IPS DF 19.7 (cell line): ENCODE measurements around the gene BRD4.

Experiments
- DNase-seq: peaks from one replicate; pipeline ENCODE4 v3.0.0-alpha.2; 2013; ENCODE audit warnings: low read depth, low spot score

BRD4 gene

DNA sequence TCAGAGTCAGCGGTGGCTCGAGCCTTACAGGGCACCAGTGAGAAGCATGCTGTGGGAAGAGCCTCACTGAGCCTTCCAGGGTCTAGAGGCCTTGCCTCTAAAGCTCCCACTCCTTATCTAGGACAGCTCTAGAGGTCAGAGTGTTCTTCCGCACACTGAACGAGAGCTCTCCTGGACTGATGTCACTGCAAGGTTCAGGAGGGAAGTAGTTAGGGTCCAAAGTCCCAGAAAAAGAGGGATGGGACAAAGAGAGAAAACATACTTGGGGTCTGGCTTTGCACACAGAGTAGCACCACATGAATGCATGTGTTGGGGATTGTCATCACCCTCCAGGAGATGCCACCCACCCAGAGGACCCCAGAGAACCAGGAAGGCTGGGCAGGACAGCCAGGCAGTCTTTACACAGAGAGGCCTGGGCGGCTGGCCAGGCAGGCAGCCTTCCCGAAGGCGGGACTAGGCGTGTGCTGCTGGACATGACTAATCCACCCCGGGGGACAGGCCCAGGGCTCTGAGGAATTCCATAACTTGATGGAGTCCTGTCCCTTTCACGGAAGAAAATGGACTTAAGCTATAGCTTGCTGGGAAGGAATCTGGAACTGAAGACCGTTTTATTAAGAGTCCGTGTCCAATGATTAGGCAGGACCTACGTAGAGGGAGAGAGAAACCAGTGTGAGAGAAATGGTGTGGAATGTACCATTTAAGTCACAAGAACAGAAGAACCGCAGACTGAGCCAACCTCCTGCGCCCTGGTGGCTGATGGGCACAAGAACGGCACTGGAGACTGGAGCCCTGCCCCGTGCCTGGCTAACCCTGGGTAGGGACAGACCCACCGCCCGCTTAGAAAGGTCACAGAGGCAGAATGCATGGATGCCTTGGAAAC is 83.5 kb downstream of the BRD4 start:
- no peak for DNase-seq

- no peak for DNase-seq
These were observed 84.2 kb downstream of the BRD4 start for GRCh38 chr19:15248106-15248505.

- no peak for DNase-seq
These were observed 85.0 kb downstream of the BRD4 start for GRCh38 chr19:15247107-15248014.

- no peak for DNase-seq
These were observed 86.2 kb downstream of the BRD4 start for GRCh38 chr19:15246198-15246481.

GRCh38 chr19:15245370-15246197 is 86.8 kb downstream of the BRD4 start:
- no peak for DNase-seq

DNA sequence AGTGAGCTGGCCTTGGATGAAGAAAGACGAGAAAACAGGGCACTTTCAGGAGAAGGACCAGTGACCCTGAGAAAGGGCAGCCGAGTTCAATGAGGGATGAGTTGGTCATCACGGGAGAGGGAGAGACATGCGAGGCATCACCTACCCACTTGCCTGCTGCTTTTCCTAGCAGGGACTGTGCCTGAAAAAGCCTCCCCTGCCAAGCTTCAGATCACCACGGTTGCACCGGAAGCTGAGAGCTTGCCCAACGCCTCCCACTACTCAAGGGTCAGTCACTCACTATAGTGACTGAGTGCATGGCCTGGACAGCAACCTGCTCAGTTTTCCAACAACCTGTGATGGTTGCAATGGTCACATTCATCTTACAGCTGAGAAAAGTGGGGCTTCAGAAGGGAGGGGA is 87.5 kb downstream of the BRD4 start:
- no peak for DNase-seq

DNA sequence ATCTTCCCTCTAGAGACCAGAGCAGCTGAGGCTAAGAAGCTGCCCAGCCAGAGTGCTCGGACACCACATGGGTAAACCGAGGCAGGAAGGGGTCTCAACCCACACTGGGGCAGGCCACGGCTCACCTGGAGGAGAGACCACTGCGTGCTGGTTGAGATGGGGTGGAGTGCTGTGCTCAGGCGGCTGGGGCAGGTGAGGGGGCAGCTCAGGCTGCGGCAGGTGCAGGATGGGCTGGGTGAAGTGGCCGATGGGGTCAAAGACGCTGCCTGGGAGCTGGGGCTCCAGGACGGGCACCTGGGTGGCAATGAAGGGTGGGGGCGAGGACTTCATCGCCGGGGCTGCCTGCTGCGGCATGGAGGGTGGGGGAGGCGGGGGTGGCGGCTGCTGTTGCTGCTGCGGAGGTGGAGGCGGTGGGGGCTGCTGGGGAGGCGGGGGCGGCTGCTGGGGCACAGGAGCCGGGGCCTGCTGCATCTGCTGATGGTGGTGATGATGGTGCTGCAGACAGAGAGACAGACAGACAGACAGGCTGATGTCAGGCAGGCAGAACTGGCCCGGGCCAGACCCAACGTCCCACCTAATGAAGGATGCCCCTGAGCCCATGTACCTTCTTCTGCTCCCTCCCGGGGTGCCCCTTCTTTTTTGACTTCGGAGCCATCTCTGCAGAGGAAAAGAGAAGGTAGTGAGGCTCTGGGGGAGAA is 88.1 kb downstream of the BRD4 start:
- DNase-seq, result no peak

- DNase-seq, result no peak
These were observed 88.9 kb downstream of the BRD4 start for GRCh38 chr19:15243236-15243957.

GRCh38 chr19:15241259-15241910 is 91.0 kb downstream of the BRD4 start:
- no peak for DNase-seq

DNA sequence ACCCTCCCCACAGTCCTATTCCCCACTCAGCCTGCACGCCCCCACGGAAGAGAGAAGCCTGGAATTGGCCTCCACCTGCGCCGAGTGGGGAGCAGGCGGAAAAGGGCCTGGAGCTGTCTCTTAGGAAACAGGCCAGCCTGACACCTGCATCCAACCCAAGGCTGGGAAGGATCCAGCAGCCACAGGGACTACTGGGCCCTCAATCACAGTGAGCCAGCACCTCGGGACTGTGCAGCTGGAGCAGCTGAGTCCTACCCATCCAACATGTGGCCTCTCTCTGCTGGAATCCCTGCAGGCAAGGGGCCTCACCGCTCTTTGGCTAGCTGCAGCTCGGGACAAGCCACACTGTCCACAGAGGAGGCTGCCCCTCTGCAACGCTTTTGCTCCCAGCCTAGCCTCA is 91.8 kb downstream of the BRD4 start:
- no peak for DNase-seq

GRCh38 chr19:15239337-15239949 is 92.9 kb downstream of the BRD4 start:
- no peak for DNase-seq

GRCh38 chr19:15238639-15239155 is 93.6 kb downstream of the BRD4 start:
- DNase-seq, result no peak

DNA sequence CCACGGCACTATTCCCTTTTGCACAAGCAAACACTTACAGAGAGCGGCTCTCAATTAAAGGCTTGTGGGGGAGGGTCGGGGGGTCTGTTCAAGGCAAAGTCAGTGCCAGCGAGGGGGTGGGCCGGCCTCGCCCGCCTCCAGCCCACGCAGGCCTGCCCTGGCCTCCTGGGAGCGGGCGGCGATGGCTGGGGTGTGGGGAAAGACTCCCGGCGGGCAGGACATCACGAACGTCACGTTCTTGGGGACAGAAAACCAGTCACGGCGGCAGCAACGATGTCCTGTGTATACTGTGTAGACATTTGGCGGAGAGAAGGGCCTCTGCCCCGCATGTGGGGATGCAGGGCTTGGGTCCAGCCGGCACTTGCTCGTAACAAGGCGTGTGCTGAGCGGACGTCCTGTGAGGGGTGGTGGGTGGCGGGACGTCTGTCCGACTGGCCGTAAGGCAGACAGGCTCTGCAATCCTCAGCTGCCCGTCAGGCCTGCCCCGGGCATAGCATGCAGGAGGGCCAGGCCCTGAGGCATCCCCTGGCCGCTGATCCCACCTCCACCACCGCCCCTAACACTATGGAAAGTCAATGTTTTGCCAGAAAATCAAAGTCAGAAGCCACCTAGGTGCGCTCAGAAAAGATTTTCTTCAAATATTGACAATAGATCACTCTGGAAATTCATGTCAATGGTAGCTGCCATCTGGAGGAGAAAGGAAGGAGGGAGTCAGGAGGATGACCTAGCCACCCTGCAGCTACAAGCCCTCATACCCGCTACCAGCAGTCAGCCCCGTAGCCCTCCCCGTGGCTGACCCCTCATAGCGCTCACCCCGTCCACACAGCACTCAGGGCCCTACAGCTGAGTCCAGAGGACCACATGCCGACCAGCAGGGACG is 94.3 kb downstream of the BRD4 start:
- DNase-seq, result no peak

- DNase-seq, result no peak
These were observed 95.5 kb downstream of the BRD4 start for GRCh38 chr19:15236886-15237285.

- no peak for DNase-seq
These were observed 96.6 kb downstream of the BRD4 start for GRCh38 chr19:15235781-15236180.

DNA sequence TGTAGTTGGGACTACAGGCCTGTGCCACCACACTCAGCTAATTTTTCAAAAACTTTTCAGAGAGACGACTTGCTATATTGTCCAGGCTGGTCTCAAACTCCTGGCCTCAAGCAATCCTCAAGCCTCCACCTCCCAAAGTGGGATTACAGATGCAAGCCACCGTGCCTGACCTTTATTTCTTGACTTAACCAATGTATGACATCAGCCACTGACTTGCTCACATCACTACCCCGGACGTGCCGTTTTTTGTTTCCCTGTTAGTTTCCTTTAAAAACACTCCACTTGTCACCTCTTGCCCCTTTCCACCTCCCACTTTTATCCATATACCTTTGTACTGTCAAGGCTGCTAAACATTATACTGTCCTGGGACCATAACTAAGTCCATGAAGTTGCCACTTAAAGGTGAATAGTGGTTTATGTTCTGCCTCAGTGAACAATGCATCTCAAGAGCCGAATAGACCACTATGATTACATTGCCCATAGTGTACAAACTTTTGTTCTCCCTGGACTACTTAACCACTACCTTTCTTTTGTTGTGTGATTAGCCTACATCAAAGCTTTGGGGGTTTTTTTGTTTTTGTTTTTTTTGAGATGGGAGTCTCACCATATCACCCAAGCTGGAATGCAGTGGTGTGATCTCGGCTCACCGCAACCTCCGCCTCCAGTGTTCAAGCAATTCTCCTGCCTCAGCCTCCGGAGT is 97.8 kb downstream of the BRD4 start:
- DNase-seq, result no peak

DNA sequence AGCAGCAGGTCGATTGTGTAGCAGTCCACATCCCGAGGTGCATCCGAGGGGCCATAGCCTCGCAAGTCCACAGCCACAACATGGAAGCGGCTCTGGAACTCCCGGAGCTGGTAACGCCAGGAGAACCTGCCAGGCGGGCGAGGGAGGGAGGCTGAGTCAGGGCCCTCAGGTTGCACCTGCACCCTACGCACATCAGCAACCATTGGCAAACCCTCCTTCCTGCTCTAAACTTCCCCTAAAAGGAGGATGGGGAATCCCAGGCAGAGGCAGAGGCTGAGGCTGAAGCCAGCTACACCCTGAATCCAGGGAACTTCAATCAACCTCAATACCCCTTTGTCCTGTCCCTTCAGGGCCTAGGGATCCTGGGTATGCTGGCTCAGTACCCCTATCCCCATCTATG is 101.1 kb downstream of the BRD4 start:
- DNase-seq, result no peak

DNA sequence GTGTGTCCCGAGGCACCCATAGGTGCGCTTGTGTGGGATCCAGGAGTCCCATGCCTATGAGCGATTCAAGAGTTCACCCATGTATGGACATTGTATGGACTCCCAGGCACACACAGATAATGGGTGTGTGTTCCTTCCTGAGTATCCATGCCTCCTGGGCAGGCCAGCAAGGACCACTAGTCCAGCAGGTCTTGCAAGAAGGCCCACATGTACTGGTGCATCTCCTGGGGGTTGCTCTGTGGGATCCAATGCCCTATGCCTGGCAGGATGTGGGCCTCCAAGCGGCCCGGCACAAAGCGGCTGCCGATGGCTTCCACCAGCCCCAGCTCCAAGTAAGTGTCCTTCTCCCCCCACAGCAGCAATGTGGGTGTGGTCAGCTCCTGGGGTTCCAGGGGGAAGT is 105.1 kb downstream of the BRD4 start:
- DNase-seq, result no peak
